Measurements from ENCODE around the gene THRB. TPM values are rescaled to one million over a fixed set of nuclear protein-coding genes. Genes with fewer than 3 reads are reported as not detected.
A peak's percentile ranks its signal among the peaks of the same experiment; 100 is the strongest.

THRB gene
- total RNA-seq, 6 donors from 2014 or later = 5.5 to 15.2 (median 12.0) TPM

- WGBS, 2 donors = 45 to 72% methylated on average over 10 to 16 of the region's 16 CpGs
- TF ChIP-seq CTCF (IDR thresholded peaks at IDR 0.05) (peak in 4 of 6 experiments; percentile 26 to 45 (median 37)), EP300 (IDR thresholded peaks at IDR 0.05) (no peak), POLR2AphosphoS5 (IDR thresholded peaks at IDR 0.05) (peak in 1 of 2 donors; percentile 14), POLR2A (IDR thresholded peaks at IDR 0.05) (no peak)
- H3K27ac ChIP-seq = no peak overlapping the region
- peaks cover 0 to 25% (median 9%) of the 10 kb centered on the region in 4 donors for H3K4me1 ChIP-seq
- no peaks in the 10 kb centered on the region for H3K36me3 ChIP-seq
- no peaks in the 10 kb centered on the region for H3K27me3 ChIP-seq
- H3K4me3 ChIP-seq = no peak overlapping the region
- H3K9me3 ChIP-seq = no peaks in the 10 kb centered on the region
- peak; percentile 10 to 77 for DNase-seq
- peak in 1 of 2 donors; percentile 22 for ATAC-seq (ENCODE audit: low FRiP score in 2 of 2)
Measured at GRCh38 chr3:24496529-24497482, 2.2 kb upstream of the THRB start.

GRCh38 chr3:24495326-24495994 is 810 bp upstream of the THRB start:
- no peaks in the 10 kb centered on the region for H3K27me3 ChIP-seq
- no peaks in the 10 kb centered on the region for H3K9me3 ChIP-seq
- peak overlapping the region; percentile 90 to 94 (median 92) for H3K27ac ChIP-seq
- WGBS, 2 donors = 13% methylated on average over 45 of the region's 63 CpGs; no CpG with 5 or more reads in 1 of the 2 donors
- H3K36me3 ChIP-seq = no peaks in the 10 kb centered on the region
- peak; percentile 53 to 90 for DNase-seq
- H3K4me1 ChIP-seq = peaks cover 0 to 26% (median 11%) of the 10 kb centered on the region in 4 donors
- H3K4me3 ChIP-seq = peak overlapping the region; percentile 66 to 78 (median 74)
- ATAC-seq (ENCODE audit: low FRiP score in 2 of 2) = peak; percentile 62 to 83
- TF ChIP-seq EP300 (IDR thresholded peaks at IDR 0.05) = no peak
- TF ChIP-seq POLR2AphosphoS5 (IDR thresholded peaks at IDR 0.05) = peak in 1 of 2 donors; percentile 21
- peak in 2 of 4 donors; percentile 21 to 40 for TF ChIP-seq POLR2A (IDR thresholded peaks at IDR 0.05)
- peak in 1 of 6 experiments; percentile 52 for TF ChIP-seq CTCF (IDR thresholded peaks at IDR 0.05)

- peak overlapping the region; percentile 90 to 94 (median 92) for H3K27ac ChIP-seq
- H3K4me3 ChIP-seq = peak overlapping the region; percentile 66 to 78 (median 74)
- peak; percentile 67 to 79 for ATAC-seq (ENCODE audit: low FRiP score in 2 of 2)
- peak; percentile 64 to 92 for DNase-seq
- no peaks in the 10 kb centered on the region for H3K36me3 ChIP-seq
- H3K4me1 ChIP-seq = peaks cover 3 to 33% (median 15%) of the 10 kb centered on the region in 4 donors
- 0 to 10% methylated on average over 11 to 31 of the region's 50 CpGs for WGBS, 2 donors
- H3K27me3 ChIP-seq = no peaks in the 10 kb centered on the region
- no peaks in the 10 kb centered on the region for H3K9me3 ChIP-seq
- no peak for TF ChIP-seq POLR2A (IDR thresholded peaks at IDR 0.05)
- TF ChIP-seq EP300 (IDR thresholded peaks at IDR 0.05) = no peak
- peak in 1 of 2 donors; percentile 5 for TF ChIP-seq POLR2AphosphoS5 (IDR thresholded peaks at IDR 0.05)
Measured at GRCh38 chr3:24493746-24494617, 668 bp downstream of the THRB start.

GRCh38 chr3:24492971-24493551 is 1.6 kb downstream of the THRB start:
- H3K36me3 ChIP-seq = no peaks in the 10 kb centered on the region
- peak overlapping the region in 2 of 4 donors; percentile 66 to 76 for H3K4me3 ChIP-seq
- WGBS, 2 donors = 46 to 56% methylated on average over 4 of the region's 4 CpGs
- H3K4me1 ChIP-seq = peaks cover 3 to 33% (median 15%) of the 10 kb centered on the region in 4 donors
- H3K27ac ChIP-seq = no peak overlapping the region
- ATAC-seq (ENCODE audit: low FRiP score in 2 of 2) (no peak), DNase-seq (no peak)
- no peak for TF ChIP-seq POLR2A (IDR thresholded peaks at IDR 0.05)
- no peak for TF ChIP-seq POLR2AphosphoS5 (IDR thresholded peaks at IDR 0.05)
- no peak for TF ChIP-seq CTCF (IDR thresholded peaks at IDR 0.05)
- no peak for TF ChIP-seq EP300 (IDR thresholded peaks at IDR 0.05)
- no peaks in the 10 kb centered on the region for H3K27me3 ChIP-seq
- H3K9me3 ChIP-seq = no peaks in the 10 kb centered on the region

Measured in upper lobe of left lung (tissue), 6 donors.